T-helper 2 cell (primary cell): ENCODE measurements around the gene KDM8.

Experiments used
- DNase-seq, 5 experiments: peaks; one replicate each; pipeline versions ENCODE4 v3.0.0 to v3.0.0-alpha.2; 2012 to 2022
- total RNA-seq, 2 donors: gene quantifications; one replicate each; lab custom pipeline; 2026; lab: John Stamatoyannopoulos, UW

Gene KDM8
- 6.2 to 11.9 reads per million in 2 donors for total RNA-seq

GRCh38 chr16:27203507-27204311, at the start of gene KDM8:
Gene KDM8, plus strand, starts transcription at chr16:27203526. Its CDS starts 6,598 bp downstream, at chr16:27210124.
- peak; percentile 99 to 100 (median 99) for DNase-seq

- DNase-seq, result peak; percentile 21 to 64 (median 52)
Observed at GRCh38 chr16:27154705-27155521, 48.4 kb upstream of the KDM8 start.

- no peak for DNase-seq
Observed at GRCh38 chr16:27156579-27156978, 46.7 kb upstream of the KDM8 start.

GRCh38 chr16:27161398-27161797, 41.9 kb upstream of the KDM8 start:
- no peak for DNase-seq

- DNase-seq, result no peak
Observed at GRCh38 chr16:27164352-27164751, 39.0 kb upstream of the KDM8 start.

- no peak for DNase-seq
Observed at GRCh38 chr16:27165576-27165975, 37.8 kb upstream of the KDM8 start.

GRCh38 chr16:27168790-27169189, 34.5 kb upstream of the KDM8 start:
- no peak for DNase-seq

- peak; percentile 25 to 98 (median 72) for DNase-seq
Observed at GRCh38 chr16:27169511-27170071, 33.7 kb upstream of the KDM8 start.

GRCh38 chr16:27171584-27171983, 31.7 kb upstream of the KDM8 start:
- DNase-seq, result no peak

GRCh38 chr16:27174007-27174406, 29.3 kb upstream of the KDM8 start:
- peak in 3 of 5 experiments; percentile 48 to 92 (median 58) for DNase-seq

- no peak for DNase-seq
Observed at GRCh38 chr16:27174798-27175197, 28.5 kb upstream of the KDM8 start.

GRCh38 chr16:27175888-27176287, 27.4 kb upstream of the KDM8 start:
- no peak for DNase-seq

- DNase-seq, result no peak
Observed at GRCh38 chr16:27177031-27177774, 26.1 kb upstream of the KDM8 start.

- peak; percentile 61 to 89 (median 70) for DNase-seq
Observed at GRCh38 chr16:27179500-27180072, 23.7 kb upstream of the KDM8 start.

- no peak for DNase-seq
Observed at GRCh38 chr16:27181019-27181790, 22.1 kb upstream of the KDM8 start.

- DNase-seq, result no peak
Observed at GRCh38 chr16:27182906-27183405, 20.4 kb upstream of the KDM8 start.

- no peak for DNase-seq
Observed at GRCh38 chr16:27185776-27186130, 17.6 kb upstream of the KDM8 start.

- no peak for DNase-seq
Observed at GRCh38 chr16:27188633-27189032, 14.7 kb upstream of the KDM8 start.

GRCh38 chr16:27189335-27189972, 13.9 kb upstream of the KDM8 start:
- no peak for DNase-seq

GRCh38 chr16:27190316-27190871, 12.9 kb upstream of the KDM8 start:
- no peak for DNase-seq
